ENCODE measurements around the gene SLC39A10. TPM values are rescaled to one million over a fixed set of nuclear protein-coding genes. Genes with fewer than 3 reads are reported as not detected.

SLC39A10 gene
- total RNA-seq, 8 experiments from 2014 or later = 31.8 to 58.4 (median 45.3) TPM

GRCh38 chr2:195721042-195721441 is 64.0 kb downstream of the SLC39A10 start:
- no peak for ATAC-seq (replicated peaks in 6 of 8)
- Histone ChIP-seq H3K4me3 (no peak overlapping the region), H3K27ac (no peak overlapping the region), H3K4me1 (replicated peaks in 1 of 2) (peaks cover 7% of the 10 kb centered on the region in 2 donors)
- 71 to 100% (median 100%) methylated on average over 1 to 2 of the region's 2 CpGs; no CpG with 5 or more reads in 2 of the 10 experiments for WGBS, 10 experiments
- in situ Hi-C loops (cut with MboI; ENCODE audit: low pct_unique_long_range_greater_than_20kb in 2 of 9, low sequenced_read_pairs in 9 of 9, unreplicated experiment in 9 of 9) = no loop called here

GRCh38 chr2:195722075-195722474 is 65.0 kb downstream of the SLC39A10 start:
- WGBS, 10 experiments = 83 to 100% (median 100%) methylated on average over 1 of the region's 1 CpG; no CpG with 5 or more reads in 3 of the 10 experiments
- H3K27ac ChIP-seq = no peak overlapping the region
- in situ Hi-C loops (cut with MboI; ENCODE audit: low pct_unique_long_range_greater_than_20kb in 2 of 9, low sequenced_read_pairs in 9 of 9, unreplicated experiment in 9 of 9) = no loop called here

GRCh38 chr2:195727106-195727505 is 70.1 kb downstream of the SLC39A10 start:
- Histone ChIP-seq H3K4me1 (replicated peaks in 1 of 2) (peaks cover 7 to 9% of the 10 kb centered on the region in 2 donors), H3K4me3 (no peak overlapping the region), H3K27ac (no peak overlapping the region)
- WGBS, 10 experiments = 79 to 100% (median 95%) methylated on average over 1 to 4 of the region's 4 CpGs
- in situ Hi-C loops (cut with MboI; ENCODE audit: low pct_unique_long_range_greater_than_20kb in 2 of 9, low sequenced_read_pairs in 9 of 9, unreplicated experiment in 9 of 9) = no loop called here
- peak in 4 of 8 experiments; percentile 31 to 84 (median 54) for ATAC-seq (replicated peaks in 6 of 8)

More at GRCh38 chr2:195722075-195722474, 65.0 kb downstream of the SLC39A10 start:
- Histone ChIP-seq H3K4me3 (no peak overlapping the region), H3K4me1 (replicated peaks in 1 of 2) (peaks cover 7 to 9% of the 10 kb centered on the region in 2 donors)
- ATAC-seq (replicated peaks in 6 of 8) = peak in 2 of 8 experiments; percentile 60 to 86

GRCh38 chr2:195730912-195731311 is 73.9 kb downstream of the SLC39A10 start:
- in situ Hi-C loops (cut with MboI; ENCODE audit: low pct_unique_long_range_greater_than_20kb in 2 of 9, low sequenced_read_pairs in 9 of 9, unreplicated experiment in 9 of 9) = no loop called here
- 80 to 100% (median 100%) methylated on average over 1 to 3 of the region's 3 CpGs; no CpG with 5 or more reads in 1 of the 10 experiments for WGBS, 10 experiments
- ATAC-seq (replicated peaks in 6 of 8) = peak in 1 of 8 experiments; percentile 68
- Histone ChIP-seq H3K27ac (no peak overlapping the region), H3K4me1 (replicated peaks in 1 of 2) (peaks cover 0 to 3% of the 10 kb centered on the region in 2 donors), H3K4me3 (no peak overlapping the region)

- peak in 2 of 8 experiments; percentile 19 to 42 for ATAC-seq (replicated peaks in 6 of 8)
- 29 to 100% (median 78%) methylated on average over 1 of the region's 1 CpG; no CpG with 5 or more reads in 4 of the 10 experiments for WGBS, 10 experiments
- Histone ChIP-seq H3K27ac (no peak overlapping the region), H3K4me1 (replicated peaks in 1 of 2) (no peaks in the 10 kb centered on the region), H3K4me3 (no peak overlapping the region)
- in situ Hi-C loops (cut with MboI; ENCODE audit: low pct_unique_long_range_greater_than_20kb in 2 of 9, low sequenced_read_pairs in 9 of 9, unreplicated experiment in 9 of 9) = no loop called here
Observed at GRCh38 chr2:195732574-195732973, 75.5 kb downstream of the SLC39A10 start.

GRCh38 chr2:195733831-195734230 is 76.8 kb downstream of the SLC39A10 start:
- in situ Hi-C loops (cut with MboI; ENCODE audit: low pct_unique_long_range_greater_than_20kb in 2 of 9, low sequenced_read_pairs in 9 of 9, unreplicated experiment in 9 of 9) = no loop called here
- ATAC-seq (replicated peaks in 6 of 8) = no peak
- no peak overlapping the region for H3K27ac ChIP-seq
- no peaks in the 10 kb centered on the region for H3K4me1 ChIP-seq (replicated peaks in 1 of 2)
- H3K4me3 ChIP-seq = no peak overlapping the region

- no peak overlapping the region for H3K27ac ChIP-seq
- H3K4me1 ChIP-seq (replicated peaks in 1 of 2) = no peaks in the 10 kb centered on the region
- in situ Hi-C loops (cut with MboI; ENCODE audit: low pct_unique_long_range_greater_than_20kb in 2 of 9, low sequenced_read_pairs in 9 of 9, unreplicated experiment in 9 of 9) = no loop called here
- no peak for ATAC-seq (replicated peaks in 6 of 8)
- 85 to 100% (median 92%) methylated on average over 1 to 6 of the region's 6 CpGs; no CpG with 5 or more reads in 4 of the 10 experiments for WGBS, 10 experiments
- no peak overlapping the region for H3K4me3 ChIP-seq
Observed at GRCh38 chr2:195734395-195734794, 77.4 kb downstream of the SLC39A10 start.

GRCh38 chr2:195734931-195735330 is 77.9 kb downstream of the SLC39A10 start:
- Histone ChIP-seq H3K4me1 (replicated peaks in 1 of 2) (no peaks in the 10 kb centered on the region), H3K4me3 (no peak overlapping the region), H3K27ac (no peak overlapping the region)
- in situ Hi-C loops (cut with MboI; ENCODE audit: low pct_unique_long_range_greater_than_20kb in 2 of 9, low sequenced_read_pairs in 9 of 9, unreplicated experiment in 9 of 9) = no loop called here
- 14 to 100% (median 65%) methylated on average over 1 to 2 of the region's 2 CpGs; no CpG with 5 or more reads in 4 of the 10 experiments for WGBS, 10 experiments
- ATAC-seq (replicated peaks in 6 of 8) = peak in 2 of 8 experiments; percentile 53 to 59

GRCh38 chr2:195735347-195735746 is 78.3 kb downstream of the SLC39A10 start:
- ATAC-seq (replicated peaks in 6 of 8) = peak in 3 of 8 experiments; percentile 31 to 80 (median 66)
- in situ Hi-C loops (cut with MboI; ENCODE audit: low pct_unique_long_range_greater_than_20kb in 2 of 9, low sequenced_read_pairs in 9 of 9, unreplicated experiment in 9 of 9) = no loop called here
- H3K27ac ChIP-seq = no peak overlapping the region
- H3K4me1 ChIP-seq (replicated peaks in 1 of 2) = no peaks in the 10 kb centered on the region
- WGBS, 10 experiments = 80 to 100% (median 100%) methylated on average over 1 of the region's 1 CpG; no CpG with 5 or more reads in 2 of the 10 experiments
- no peak overlapping the region for H3K4me3 ChIP-seq

GRCh38 chr2:195737511-195738325 is 80.7 kb downstream of the SLC39A10 start:
- 53 to 100% (median 93%) methylated on average over 1 to 5 of the region's 5 CpGs; no CpG with 5 or more reads in 1 of the 10 experiments for WGBS, 10 experiments

GRCh38 chr2:195741191-195741590 is 84.2 kb downstream of the SLC39A10 start:
- H3K4me1 ChIP-seq (replicated peaks in 1 of 2) = no peaks in the 10 kb centered on the region
- ATAC-seq (replicated peaks in 6 of 8) = no peak
- H3K27ac ChIP-seq = no peak overlapping the region
- 50 to 100% (median 87%) methylated on average over 1 of the region's 1 CpG; no CpG with 5 or more reads in 2 of the 10 experiments for WGBS, 10 experiments
- no peak overlapping the region for H3K4me3 ChIP-seq
- in situ Hi-C loops (cut with MboI; ENCODE audit: low pct_unique_long_range_greater_than_20kb in 2 of 9, low sequenced_read_pairs in 9 of 9, unreplicated experiment in 9 of 9) = no loop called here

More at GRCh38 chr2:195737511-195738325, 80.7 kb downstream of the SLC39A10 start:
- Histone ChIP-seq H3K27ac (no peak overlapping the region), H3K4me3 (no peak overlapping the region), H3K4me1 (replicated peaks in 1 of 2) (no peaks in the 10 kb centered on the region)
- in situ Hi-C loops (cut with MboI; ENCODE audit: low pct_unique_long_range_greater_than_20kb in 2 of 9, low sequenced_read_pairs in 9 of 9, unreplicated experiment in 9 of 9) = no loop called here
- ATAC-seq (replicated peaks in 6 of 8) = peak in 1 of 8 experiments; percentile 17

GRCh38 chr2:195756218-195756942 is 99.4 kb downstream of the SLC39A10 start:
- in situ Hi-C loops (cut with MboI; ENCODE audit: low pct_unique_long_range_greater_than_20kb in 2 of 9, low sequenced_read_pairs in 9 of 9, unreplicated experiment in 9 of 9) = loop anchor here in 1 of 9 experiments (25.0 kb wide), 1 partner anchor 156 kb away; no protein-coding TSS in a partner anchor
- WGBS, 10 experiments = 57 to 88% (median 83%) methylated on average over 1 to 7 of the region's 7 CpGs; no CpG with 5 or more reads in 1 of the 10 experiments
- no peaks in the 10 kb centered on the region for H3K4me1 ChIP-seq (replicated peaks in 1 of 2)
- ATAC-seq (replicated peaks in 6 of 8) = no peak
- H3K27ac ChIP-seq = no peak overlapping the region
- no peak overlapping the region for H3K4me3 ChIP-seq

GRCh38 chr2:195758846-195759245 is 101.8 kb downstream of the SLC39A10 start:
- H3K4me1 ChIP-seq (replicated peaks in 1 of 2) = no peaks in the 10 kb centered on the region
- no peak overlapping the region for H3K4me3 ChIP-seq
- in situ Hi-C loops (cut with MboI; ENCODE audit: low pct_unique_long_range_greater_than_20kb in 2 of 9, low sequenced_read_pairs in 9 of 9, unreplicated experiment in 9 of 9) = loop anchor here in 1 of 9 experiments (25.0 kb wide), 1 partner anchor 153 kb away; no protein-coding TSS in a partner anchor
- WGBS, 10 experiments = 0 to 100% (median 93%) methylated on average over 1 to 3 of the region's 3 CpGs; no CpG with 5 or more reads in 5 of the 10 experiments
- no peak for ATAC-seq (replicated peaks in 6 of 8)
- H3K27ac ChIP-seq = no peak overlapping the region
